ENCODE measurements around the gene RNPEP. TPM values are rescaled to one million over a fixed set of nuclear protein-coding genes. Genes with fewer than 3 reads are reported as not detected.
"Not testable (repeated sequence)": the region's sequence is repeated elsewhere in the genome, so short reads cannot be mapped to it uniquely, and the experiment has no call there.

The RNPEP gene
- total and polyA plus RNA-seq, 2 experiments from 2014 or later = 32.1 to 80.3 TPM

- peaks cover 20% of the 10 kb centered on the region for H3K4me1 Mint-ChIP-seq
- H3K27ac ChIP-seq (ENCODE audit: low read depth) = not testable (repeated sequence)
These were observed 36.7 kb downstream of the RNPEP start for GRCh38 chr1:202019235-202019558.

GRCh38 chr1:202023001-202023433, 40.6 kb downstream of the RNPEP start:
- DNase-seq (ENCODE audit: low spot score) (no peak), ATAC-seq (no peak)
- Mint-ChIP-seq H3K9me3 (no peaks in the 10 kb centered on the region), H3K36me3 (ENCODE audit: low read depth) (no peaks in the 10 kb centered on the region), H3K27ac (no peak overlapping the region), H3K4me3 (no peak overlapping the region), H3K4me1 (peaks cover 11% of the 10 kb centered on the region), H3K27me3 (ENCODE audit: insufficient read depth, low read depth, poor library complexity) (no peaks in the 10 kb centered on the region)
- H3K79me2 ChIP-seq (replicated peaks; ENCODE audit: insufficient read depth) = no peaks in the 10 kb centered on the region
- no peak overlapping the region for H3K4me2 ChIP-seq
- H3K9me2 ChIP-seq (ENCODE audit: insufficient read depth) = no peaks in the 10 kb centered on the region
- TF ChIP-seq NANOG (IDR thresholded peaks at IDR 0.05; ENCODE audit: borderline replicate concordance) = no peak
- TF ChIP-seq STAT1 (IDR thresholded peaks at IDR 0.05; ENCODE audit: unreplicated experiment) = no peak
- TF ChIP-seq CREB1 (CRISPR knock-in tag; IDR thresholded peaks at IDR 0.05; ENCODE audit: low read depth) = no peak
- no peaks in the 10 kb centered on the region for H3F3A ChIP-seq (replicated peaks; ENCODE audit: low read depth)
- no peak overlapping the region for H3K27ac ChIP-seq (ENCODE audit: low read depth)
- peak overlapping the region; percentile 85 for H2AFZ ChIP-seq
- H3K4me1 ChIP-seq (ENCODE audit: insufficient read depth) = peaks cover 4% of the 10 kb centered on the region; the same call in 1 of the 2 replicates
- H4K20me1 ChIP-seq (replicated peaks; ENCODE audit: insufficient read depth) = no peaks in the 10 kb centered on the region
- H3K4me3 ChIP-seq = no peak overlapping the region
- H3K27me3 ChIP-seq (ENCODE audit: insufficient read depth) = no peaks in the 10 kb centered on the region
- H3K36me3 ChIP-seq (ENCODE audit: insufficient read depth) = no peaks in the 10 kb centered on the region

More at GRCh38 chr1:202019235-202019558, 36.7 kb downstream of the RNPEP start:
- H3K36me3 Mint-ChIP-seq (ENCODE audit: low read depth) = peaks cover 11% of the 10 kb centered on the region; the same call in 2 of the 3 replicates
- not testable (repeated sequence) for H3K27me3 ChIP-seq (ENCODE audit: insufficient read depth); H3K9me2 ChIP-seq (ENCODE audit: insufficient read depth); ATAC-seq; H3K36me3 ChIP-seq (ENCODE audit: insufficient read depth); H3K4me3 ChIP-seq; H3K4me2 ChIP-seq; H3K79me2 ChIP-seq (replicated peaks; ENCODE audit: insufficient read depth); DNase-seq (ENCODE audit: low spot score); H4K20me1 ChIP-seq (replicated peaks; ENCODE audit: insufficient read depth); H3K9me3 Mint-ChIP-seq; H3K4me1 ChIP-seq (ENCODE audit: insufficient read depth); H3K4me3 Mint-ChIP-seq; H3F3A ChIP-seq (replicated peaks; ENCODE audit: low read depth); H3K27me3 Mint-ChIP-seq (ENCODE audit: insufficient read depth, low read depth, poor library complexity); H3K27ac Mint-ChIP-seq
- peak overlapping the region; percentile 56; the same call in 1 of the 2 replicates for H2AFZ ChIP-seq

GRCh38 chr1:202029171-202029665, 46.8 kb downstream of the RNPEP start:
- no peak overlapping the region for H2AFZ ChIP-seq
- no peaks in the 10 kb centered on the region for H3K4me1 ChIP-seq (ENCODE audit: insufficient read depth)
- H3K27me3 ChIP-seq (ENCODE audit: insufficient read depth) = no peaks in the 10 kb centered on the region
- no peaks in the 10 kb centered on the region for H3K79me2 ChIP-seq (replicated peaks; ENCODE audit: insufficient read depth)
- DNase-seq (ENCODE audit: low spot score) (no peak), ATAC-seq (no peak)
- H3K27ac ChIP-seq (ENCODE audit: low read depth) = no peak overlapping the region
- no peaks in the 10 kb centered on the region for H3F3A ChIP-seq (replicated peaks; ENCODE audit: low read depth)
- no peaks in the 10 kb centered on the region for H3K36me3 ChIP-seq (ENCODE audit: insufficient read depth)
- no peak overlapping the region for H3K4me2 ChIP-seq
- Mint-ChIP-seq H3K4me1 (no peaks in the 10 kb centered on the region), H3K9me3 (no peaks in the 10 kb centered on the region; the same call in 2 of the 3 replicates), H3K27ac (no peak overlapping the region), H3K27me3 (ENCODE audit: insufficient read depth, low read depth, poor library complexity) (no peaks in the 10 kb centered on the region), H3K4me3 (no peak overlapping the region), H3K36me3 (ENCODE audit: low read depth) (no peaks in the 10 kb centered on the region)
- no peaks in the 10 kb centered on the region for H4K20me1 ChIP-seq (replicated peaks; ENCODE audit: insufficient read depth)
- no peaks in the 10 kb centered on the region for H3K9me2 ChIP-seq (ENCODE audit: insufficient read depth)
- no peak for TF ChIP-seq EZH2phosphoT487 (IDR thresholded peaks at IDR 0.05; ENCODE audit: unreplicated experiment)
- H3K4me3 ChIP-seq = no peak overlapping the region

GRCh38 chr1:202029727-202030126, 47.3 kb downstream of the RNPEP start:
- no peaks in the 10 kb centered on the region; the same call in 2 of the 3 replicates for H3K9me3 Mint-ChIP-seq
- TF ChIP-seq CREB1 (CRISPR knock-in tag; IDR thresholded peaks at IDR 0.05; ENCODE audit: low read depth) (no peak), ZNF114 (CRISPR knock-in tag; IDR thresholded peaks at IDR 0.05) (no peak), EZH2phosphoT487 (IDR thresholded peaks at IDR 0.05; ENCODE audit: unreplicated experiment) (no peak), STAT1 (IDR thresholded peaks at IDR 0.05; ENCODE audit: unreplicated experiment) (no peak), REST (IDR thresholded peaks at IDR 0.05; ENCODE audit: unreplicated experiment) (no peak)

More at GRCh38 chr1:202029727-202030126, 47.3 kb downstream of the RNPEP start:
- Histone ChIP-seq H3K36me3 (ENCODE audit: insufficient read depth) (no peaks in the 10 kb centered on the region), H2AFZ (0 out of 2 replicates have a peak overlapping the region, but pooled peaks have one; percentile 18), H3K79me2 (replicated peaks; ENCODE audit: insufficient read depth) (no peaks in the 10 kb centered on the region), H3K27me3 (ENCODE audit: insufficient read depth) (no peaks in the 10 kb centered on the region), H4K20me1 (replicated peaks; ENCODE audit: insufficient read depth) (no peaks in the 10 kb centered on the region), H3K9me2 (ENCODE audit: insufficient read depth) (no peaks in the 10 kb centered on the region), H3K4me1 (ENCODE audit: insufficient read depth) (no peaks in the 10 kb centered on the region), H3K4me3 (no peak overlapping the region), H3F3A (replicated peaks; ENCODE audit: low read depth) (no peaks in the 10 kb centered on the region), H3K27ac (ENCODE audit: low read depth) (no peak overlapping the region), H3K4me2 (no peak overlapping the region)
- no peaks in the 10 kb centered on the region for H3K36me3 Mint-ChIP-seq (ENCODE audit: low read depth)
- ATAC-seq (no peak), DNase-seq (ENCODE audit: low spot score) (no peak)
- H3K27me3 Mint-ChIP-seq (ENCODE audit: insufficient read depth, low read depth, poor library complexity) = no peaks in the 10 kb centered on the region
- H3K4me3 Mint-ChIP-seq = no peak overlapping the region
- 0 out of 3 replicates have a peak, but pooled peaks cover 2% of the 10 kb centered on the region for H3K4me1 Mint-ChIP-seq
- no peak overlapping the region for H3K27ac Mint-ChIP-seq

All from GM23338 (cell line).